ENCODE measurements around the gene TBCCD1. TPM values are rescaled to one million over a fixed set of nuclear protein-coding genes. Genes with fewer than 3 reads are reported as not detected.
"Not testable (repeated sequence)": the region's sequence is repeated elsewhere in the genome, so short reads cannot be mapped to it uniquely, and the experiment has no call there.

Gene TBCCD1
- total RNA-seq, 1 experiment from 2014 or later: 19.6 TPM

- not testable (repeated sequence) for H3K4me3 ChIP-seq (ENCODE audit: insufficient read depth, low read depth, low read length); H3K36me3 ChIP-seq (replicated peaks; ENCODE audit: control insufficient read depth, insufficient read depth, low read length); DNase-seq; H3K27me3 ChIP-seq (ENCODE audit: control insufficient read depth, insufficient read depth, low read length)
Measured at GRCh38 chr3:186586245-186586644, 19.1 kb upstream of the TBCCD1 start.

GRCh38 chr3:186583831-186584230 lies 16.7 kb upstream of the TBCCD1 start:
- Histone ChIP-seq H3K27me3 (ENCODE audit: control insufficient read depth, insufficient read depth, low read length) (no peaks in the 10 kb centered on the region), H3K4me3 (ENCODE audit: insufficient read depth, low read depth, low read length) (no peak overlapping the region), H3K36me3 (replicated peaks; ENCODE audit: control insufficient read depth, insufficient read depth, low read length) (peaks cover 13% of the 10 kb centered on the region)
- no peak for DNase-seq

- H3K27me3 ChIP-seq (ENCODE audit: control insufficient read depth, insufficient read depth, low read length): no peaks in the 10 kb centered on the region
- H3K36me3 ChIP-seq (replicated peaks; ENCODE audit: control insufficient read depth, insufficient read depth, low read length): peaks cover 15% of the 10 kb centered on the region
- DNase-seq: no peak
- H3K4me3 ChIP-seq (ENCODE audit: insufficient read depth, low read depth, low read length): no peak overlapping the region
Measured at GRCh38 chr3:186582541-186582940, 15.4 kb upstream of the TBCCD1 start.

- no peak overlapping the region for H3K4me3 ChIP-seq (ENCODE audit: insufficient read depth, low read depth, low read length)
- peaks cover 19% of the 10 kb centered on the region for H3K36me3 ChIP-seq (replicated peaks; ENCODE audit: control insufficient read depth, insufficient read depth, low read length)
Measured at GRCh38 chr3:186580785-186581184, 13.6 kb upstream of the TBCCD1 start.

GRCh38 chr3:186577521-186577920 lies 10.4 kb upstream of the TBCCD1 start:
- no peaks in the 10 kb centered on the region for H3K27me3 ChIP-seq (ENCODE audit: control insufficient read depth, insufficient read depth, low read length)
- peaks cover 15% of the 10 kb centered on the region for H3K36me3 ChIP-seq (replicated peaks; ENCODE audit: control insufficient read depth, insufficient read depth, low read length)

More at GRCh38 chr3:186580785-186581184, 13.6 kb upstream of the TBCCD1 start:
- no peak for DNase-seq
- H3K27me3 ChIP-seq (ENCODE audit: control insufficient read depth, insufficient read depth, low read length): no peaks in the 10 kb centered on the region

GRCh38 chr3:186571644-186572013 lies 4.5 kb upstream of the TBCCD1 start:
- no peak overlapping the region for H3K4me3 ChIP-seq (ENCODE audit: insufficient read depth, low read depth, low read length)
- no peaks in the 10 kb centered on the region for H3K27me3 ChIP-seq (ENCODE audit: control insufficient read depth, insufficient read depth, low read length)
- peaks cover 6% of the 10 kb centered on the region for H3K36me3 ChIP-seq (replicated peaks; ENCODE audit: control insufficient read depth, insufficient read depth, low read length)
- DNase-seq: no peak

More at GRCh38 chr3:186577521-186577920, 10.4 kb upstream of the TBCCD1 start:
- no peak for DNase-seq
- no peak overlapping the region for H3K4me3 ChIP-seq (ENCODE audit: insufficient read depth, low read depth, low read length)

- no peaks in the 10 kb centered on the region for H3K27me3 ChIP-seq (ENCODE audit: control insufficient read depth, insufficient read depth, low read length)
- peaks cover 4% of the 10 kb centered on the region for H3K36me3 ChIP-seq (replicated peaks; ENCODE audit: control insufficient read depth, insufficient read depth, low read length)
- DNase-seq: no peak
- peak overlapping the region; percentile 90 for H3K4me3 ChIP-seq (ENCODE audit: insufficient read depth, low read depth, low read length)
Measured at GRCh38 chr3:186570941-186571643, 4.0 kb upstream of the TBCCD1 start.

GRCh38 chr3:186570096-186570940 lies 3.2 kb upstream of the TBCCD1 start, which contains the start of gene DNAJB11:
Gene DNAJB11 (plus strand): TSS chr3:186570720. CDS start chr3:186570898, 178 bp downstream.
- no peaks in the 10 kb centered on the region for H3K27me3 ChIP-seq (ENCODE audit: control insufficient read depth, insufficient read depth, low read length)
- peak; percentile 96 for DNase-seq
- H3K4me3 ChIP-seq (ENCODE audit: insufficient read depth, low read depth, low read length): peak within 1 kb of the TSS; percentile 90
- peaks cover under 1% of the 10 kb centered on the region for H3K36me3 ChIP-seq (replicated peaks; ENCODE audit: control insufficient read depth, insufficient read depth, low read length)

GRCh38 chr3:186569779-186570095 lies 2.6 kb upstream of the TBCCD1 start:
- Histone ChIP-seq H3K36me3 (replicated peaks; ENCODE audit: control insufficient read depth, insufficient read depth, low read length) (no peaks in the 10 kb centered on the region; the same call in 1 of the 2 replicates), H3K27me3 (ENCODE audit: control insufficient read depth, insufficient read depth, low read length) (no peaks in the 10 kb centered on the region), H3K4me3 (ENCODE audit: insufficient read depth, low read depth, low read length) (peak overlapping the region; percentile 66)
- no peak for DNase-seq

GRCh38 chr3:186569361-186569760 lies 2.2 kb upstream of the TBCCD1 start:
- not testable (repeated sequence) for H3K27me3 ChIP-seq (ENCODE audit: control insufficient read depth, insufficient read depth, low read length); H3K36me3 ChIP-seq (replicated peaks; ENCODE audit: control insufficient read depth, insufficient read depth, low read length); H3K4me3 ChIP-seq (ENCODE audit: insufficient read depth, low read depth, low read length); DNase-seq

GRCh38 chr3:186566772-186567071 lies 417 bp downstream of the TBCCD1 start:
- Histone ChIP-seq H3K27me3 (ENCODE audit: control insufficient read depth, insufficient read depth, low read length) (no peaks in the 10 kb centered on the region), H3K36me3 (replicated peaks; ENCODE audit: control insufficient read depth, insufficient read depth, low read length) (no peaks in the 10 kb centered on the region), H3K4me3 (ENCODE audit: insufficient read depth, low read depth, low read length) (peak overlapping the region; percentile 93)
- peak; percentile 54 for DNase-seq

GRCh38 chr3:186564586-186564985 lies 2.6 kb downstream of the TBCCD1 start:
- Histone ChIP-seq H3K4me3 (ENCODE audit: insufficient read depth, low read depth, low read length) (no peak overlapping the region), H3K36me3 (replicated peaks; ENCODE audit: control insufficient read depth, insufficient read depth, low read length) (no peaks in the 10 kb centered on the region), H3K27me3 (ENCODE audit: control insufficient read depth, insufficient read depth, low read length) (no peaks in the 10 kb centered on the region)
- DNase-seq: no peak

GRCh38 chr3:186552408-186553031 lies 14.6 kb downstream of the TBCCD1 start:
- DNase-seq: no peak
- H3K4me3 ChIP-seq (ENCODE audit: insufficient read depth, low read depth, low read length): no peak overlapping the region
- H3K36me3 ChIP-seq (replicated peaks; ENCODE audit: control insufficient read depth, insufficient read depth, low read length): peaks cover 1% of the 10 kb centered on the region; the same call in 1 of the 2 replicates
- H3K27me3 ChIP-seq (ENCODE audit: control insufficient read depth, insufficient read depth, low read length): no peaks in the 10 kb centered on the region

- Histone ChIP-seq H3K4me3 (ENCODE audit: insufficient read depth, low read depth, low read length) (no peak overlapping the region), H3K27me3 (ENCODE audit: control insufficient read depth, insufficient read depth, low read length) (no peaks in the 10 kb centered on the region), H3K36me3 (replicated peaks; ENCODE audit: control insufficient read depth, insufficient read depth, low read length) (no peaks in the 10 kb centered on the region)
- no peak for DNase-seq
Measured at GRCh38 chr3:186551387-186551786, 15.8 kb downstream of the TBCCD1 start.

GRCh38 chr3:186549497-186549896 lies 17.6 kb downstream of the TBCCD1 start:
- no peak for DNase-seq
- H3K36me3 ChIP-seq (replicated peaks; ENCODE audit: control insufficient read depth, insufficient read depth, low read length): no peaks in the 10 kb centered on the region
- no peak overlapping the region for H3K4me3 ChIP-seq (ENCODE audit: insufficient read depth, low read depth, low read length)
- no peaks in the 10 kb centered on the region for H3K27me3 ChIP-seq (ENCODE audit: control insufficient read depth, insufficient read depth, low read length)
